Measurements from ENCODE around the gene ZNRF3. TPM values are rescaled to one million over a fixed set of nuclear protein-coding genes. Genes with fewer than 3 reads are reported as not detected.

ZNRF3 gene
- total RNA-seq, 1 donor from 2014 or later: 6.7 TPM

GRCh38 chr22:29074276-29074772 is 191.0 kb downstream of the ZNRF3 start:
- peaks cover 7% of the 10 kb centered on the region for H3K27me3 Mint-ChIP-seq (ENCODE audit: low read depth)
- peak overlapping the region; percentile 65 for H3K4me3 Mint-ChIP-seq (ENCODE audit: unreplicated experiment)
- no peak for TF ChIP-seq CTCF (IDR thresholded peaks at IDR 0.05)
- H3K27ac Mint-ChIP-seq (ENCODE audit: unreplicated experiment): no peak overlapping the region
- no peaks in the 10 kb centered on the region for H3K36me3 Mint-ChIP-seq (ENCODE audit: low read depth)
- H3K4me1 Mint-ChIP-seq (ENCODE audit: low read depth): peaks cover 15% of the 10 kb centered on the region
- H3K9me3 Mint-ChIP-seq (ENCODE audit: low read depth): no peaks in the 10 kb centered on the region
- no peak for DNase-seq (ENCODE audit: low spot score)

- DNase-seq (ENCODE audit: low spot score): no peak
- no peak overlapping the region for H3K27ac Mint-ChIP-seq (ENCODE audit: unreplicated experiment)
- no peak for TF ChIP-seq CTCF (IDR thresholded peaks at IDR 0.05)
- H3K4me1 Mint-ChIP-seq (ENCODE audit: low read depth): peaks cover 4% of the 10 kb centered on the region
- H3K4me3 Mint-ChIP-seq (ENCODE audit: unreplicated experiment): no peak overlapping the region
- no peaks in the 10 kb centered on the region for H3K27me3 Mint-ChIP-seq (ENCODE audit: low read depth)
- H3K36me3 Mint-ChIP-seq (ENCODE audit: low read depth): no peaks in the 10 kb centered on the region
- no peaks in the 10 kb centered on the region for H3K9me3 Mint-ChIP-seq (ENCODE audit: low read depth)
Observed at GRCh38 chr22:29078036-29078868, 194.9 kb downstream of the ZNRF3 start.

GRCh38 chr22:29078869-29079207 is 195.5 kb downstream of the ZNRF3 start:
- H3K27ac Mint-ChIP-seq (ENCODE audit: unreplicated experiment): no peak overlapping the region

GRCh38 chr22:29079218-29079901 is 196.0 kb downstream of the ZNRF3 start:
- no peaks in the 10 kb centered on the region for H3K9me3 Mint-ChIP-seq (ENCODE audit: low read depth)
- peaks cover 4% of the 10 kb centered on the region for H3K4me1 Mint-ChIP-seq (ENCODE audit: low read depth)
- H3K4me3 Mint-ChIP-seq (ENCODE audit: unreplicated experiment): no peak overlapping the region
- no peak for TF ChIP-seq CTCF (IDR thresholded peaks at IDR 0.05)
- no peaks in the 10 kb centered on the region for H3K36me3 Mint-ChIP-seq (ENCODE audit: low read depth)
- H3K27me3 Mint-ChIP-seq (ENCODE audit: low read depth): no peaks in the 10 kb centered on the region
- DNase-seq (ENCODE audit: low spot score): no peak
- H3K27ac Mint-ChIP-seq (ENCODE audit: unreplicated experiment): no peak overlapping the region

More at GRCh38 chr22:29078869-29079207, 195.5 kb downstream of the ZNRF3 start:
- no peak overlapping the region for H3K4me3 Mint-ChIP-seq (ENCODE audit: unreplicated experiment)
- H3K9me3 Mint-ChIP-seq (ENCODE audit: low read depth): no peaks in the 10 kb centered on the region
- DNase-seq (ENCODE audit: low spot score): no peak
- no peaks in the 10 kb centered on the region for H3K36me3 Mint-ChIP-seq (ENCODE audit: low read depth)
- no peaks in the 10 kb centered on the region for H3K27me3 Mint-ChIP-seq (ENCODE audit: low read depth)
- TF ChIP-seq CTCF (IDR thresholded peaks at IDR 0.05): no peak
- peaks cover 4% of the 10 kb centered on the region for H3K4me1 Mint-ChIP-seq (ENCODE audit: low read depth)

GRCh38 chr22:29080106-29080975 is 197.0 kb downstream of the ZNRF3 start:
- no peak overlapping the region for H3K27ac Mint-ChIP-seq (ENCODE audit: unreplicated experiment)
- DNase-seq (ENCODE audit: low spot score): no peak

More at GRCh38 chr22:29080106-29080975, 197.0 kb downstream of the ZNRF3 start:
- no peak for TF ChIP-seq CTCF (IDR thresholded peaks at IDR 0.05)
- no peak overlapping the region for H3K4me3 Mint-ChIP-seq (ENCODE audit: unreplicated experiment)
- no peaks in the 10 kb centered on the region for H3K36me3 Mint-ChIP-seq (ENCODE audit: low read depth)
- H3K27me3 Mint-ChIP-seq (ENCODE audit: low read depth): no peaks in the 10 kb centered on the region
- no peaks in the 10 kb centered on the region for H3K9me3 Mint-ChIP-seq (ENCODE audit: low read depth)
- peaks cover 4% of the 10 kb centered on the region for H3K4me1 Mint-ChIP-seq (ENCODE audit: low read depth)

All from chondrocyte (in vitro differentiated cells).